ENCODE measurements around the gene TCF20.

DNA sequence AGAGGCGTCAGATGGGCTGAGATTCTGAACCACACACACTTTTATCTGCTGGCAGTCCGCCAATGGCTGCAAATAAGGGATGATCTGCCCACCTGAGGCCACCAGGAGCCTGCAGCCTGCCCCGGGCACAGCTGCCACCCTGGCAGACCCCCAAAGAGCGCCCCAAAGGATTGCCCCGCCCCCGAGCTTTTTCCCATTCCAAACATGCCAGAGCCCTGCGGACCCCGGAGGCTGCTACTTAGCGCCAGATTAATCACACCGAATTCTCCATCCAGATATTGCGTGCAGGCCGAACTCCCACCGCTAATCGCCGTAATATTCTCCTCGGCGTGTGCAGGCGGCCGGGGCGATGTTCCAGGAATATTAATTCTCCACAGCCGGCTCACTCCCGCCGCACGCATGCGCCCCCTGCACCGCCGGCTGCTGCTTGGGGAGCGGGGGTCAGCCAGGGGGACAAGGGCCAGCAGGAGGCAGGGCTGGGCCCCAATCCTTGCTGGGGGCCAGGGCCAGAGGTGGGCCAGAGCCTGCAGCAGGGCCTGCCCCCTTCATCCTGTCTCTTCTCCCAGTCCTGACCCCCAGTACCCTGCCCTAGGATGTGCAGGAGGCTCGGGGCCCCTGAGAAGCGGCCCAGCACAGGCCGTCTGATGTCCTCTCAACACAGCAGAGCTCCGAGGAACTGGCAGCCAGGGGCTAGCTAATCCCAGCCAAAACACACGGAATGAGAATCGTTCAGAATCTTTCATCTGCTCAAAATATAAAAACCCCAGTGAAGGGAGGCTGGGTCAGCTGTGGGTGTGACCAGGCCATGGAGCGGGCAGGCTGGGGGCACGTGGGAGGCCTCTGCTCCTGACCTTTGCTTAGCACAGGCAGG, 19.5 kb upstream of the TCF20 start:
- TF ChIP-seq, protein P1, sequence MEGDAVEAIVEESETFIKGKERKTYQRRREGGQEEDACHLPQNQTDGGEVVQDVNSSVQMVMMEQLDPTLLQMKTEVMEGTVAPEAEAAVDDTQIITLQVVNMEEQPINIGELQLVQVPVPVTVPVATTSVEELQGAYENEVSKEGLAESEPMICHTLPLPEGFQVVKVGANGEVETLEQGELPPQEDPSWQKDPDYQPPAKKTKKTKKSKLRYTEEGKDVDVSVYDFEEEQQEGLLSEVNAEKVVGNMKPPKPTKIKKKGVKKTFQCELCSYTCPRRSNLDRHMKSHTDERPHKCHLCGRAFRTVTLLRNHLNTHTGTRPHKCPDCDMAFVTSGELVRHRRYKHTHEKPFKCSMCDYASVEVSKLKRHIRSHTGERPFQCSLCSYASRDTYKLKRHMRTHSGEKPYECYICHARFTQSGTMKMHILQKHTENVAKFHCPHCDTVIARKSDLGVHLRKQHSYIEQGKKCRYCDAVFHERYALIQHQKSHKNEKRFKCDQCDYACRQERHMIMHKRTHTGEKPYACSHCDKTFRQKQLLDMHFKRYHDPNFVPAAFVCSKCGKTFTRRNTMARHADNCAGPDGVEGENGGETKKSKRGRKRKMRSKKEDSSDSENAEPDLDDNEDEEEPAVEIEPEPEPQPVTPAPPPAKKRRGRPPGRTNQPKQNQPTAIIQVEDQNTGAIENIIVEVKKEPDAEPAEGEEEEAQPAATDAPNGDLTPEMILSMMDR (IDR thresholded peaks at IDR 0.05): no peak
- TF ChIP-seq EP300 (IDR thresholded peaks at IDR 0.05): no peak

All from esophagus muscularis mucosa (tissue), 3 donors.